COLO829 (cell line): ENCODE measurements around the gene FAM227B.
"Not testable (repeated sequence)": the region's sequence is repeated elsewhere in the genome, so short reads cannot be mapped to it uniquely, and the experiment has no call there.

ENCODE experiments used
- DNase-seq: peaks from one replicate; pipeline ENCODE4 v3.0.0; 2012; ENCODE audit warnings: low spot score

FAM227B gene

GRCh38 chr15:49610157-49610918, 10.3 kb downstream of the FAM227B start:
- no peak for DNase-seq

- DNase-seq = no peak
These were observed 14.0 kb downstream of the FAM227B start for GRCh38 chr15:49606594-49606993.

- no peak for DNase-seq
These were observed 15.0 kb downstream of the FAM227B start for GRCh38 chr15:49605588-49605987.

GRCh38 chr15:49604625-49605409, 15.8 kb downstream of the FAM227B start:
- DNase-seq = no peak

- not testable (repeated sequence) for DNase-seq
These were observed 27.7 kb downstream of the FAM227B start for GRCh38 chr15:49592829-49593316.

GRCh38 chr15:49589030-49589429, 31.6 kb downstream of the FAM227B start:
- no peak for DNase-seq

GRCh38 chr15:49573421-49573820, 47.2 kb downstream of the FAM227B start:
- no peak for DNase-seq

- DNase-seq = no peak
These were observed 49.9 kb downstream of the FAM227B start for GRCh38 chr15:49570672-49571071.

GRCh38 chr15:49570174-49570573, 50.4 kb downstream of the FAM227B start:
- no peak for DNase-seq

GRCh38 chr15:49560045-49560444, 60.6 kb downstream of the FAM227B start:
- no peak for DNase-seq

- DNase-seq = no peak
These were observed 61.7 kb downstream of the FAM227B start for GRCh38 chr15:49558929-49559328.

- no peak for DNase-seq
These were observed 64.2 kb downstream of the FAM227B start for GRCh38 chr15:49556437-49556836.

GRCh38 chr15:49550342-49550741, 70.3 kb downstream of the FAM227B start:
- not testable (repeated sequence) for DNase-seq

- DNase-seq = no peak
These were observed 82.1 kb downstream of the FAM227B start for GRCh38 chr15:49538520-49538919.

GRCh38 chr15:49530092-49530491, 90.5 kb downstream of the FAM227B start:
- no peak for DNase-seq

GRCh38 chr15:49528289-49528688, 92.3 kb downstream of the FAM227B start:
- no peak for DNase-seq

- peak; percentile 1 for DNase-seq
These were observed 98.8 kb downstream of the FAM227B start for GRCh38 chr15:49521802-49522201.

GRCh38 chr15:49512739-49513138, 107.9 kb downstream of the FAM227B start:
- not testable (repeated sequence) for DNase-seq

GRCh38 chr15:49507261-49507660, 113.4 kb downstream of the FAM227B start:
- DNase-seq = no peak

- no peak for DNase-seq
These were observed 114.3 kb downstream of the FAM227B start for GRCh38 chr15:49506341-49506740.

- DNase-seq = no peak
These were observed 119.0 kb downstream of the FAM227B start for GRCh38 chr15:49501586-49501985.

GRCh38 chr15:49495993-49496753, 124.4 kb downstream of the FAM227B start:
- peak; percentile 1 for DNase-seq
